HG02798 (cell line): Measurements from ENCODE around the gene IP6K1.
"Not testable (repeated sequence)": the region's sequence is repeated elsewhere in the genome, so short reads cannot be mapped to it uniquely, and the experiment has no call there.

Source experiments
- ATAC-seq: cut with Tn5 transposase; IDR thresholded peaks from one replicate; pipeline ENCODE4 v1.9.1; 2021; ENCODE audit warnings: mild to moderate bottlenecking; ENCODE audit not compliant: unreplicated experiment, poor library complexity

Gene IP6K1

GRCh38 chr3:49772703-49773102 lies 13.6 kb downstream of the IP6K1 start:
- no peak for ATAC-seq

- ATAC-seq: no peak
Observed at GRCh38 chr3:49771340-49771938, 14.9 kb downstream of the IP6K1 start.

GRCh38 chr3:49769926-49770325 lies 16.4 kb downstream of the IP6K1 start:
- no peak for ATAC-seq

- no peak for ATAC-seq
Observed at GRCh38 chr3:49769286-49769915, 16.9 kb downstream of the IP6K1 start.

GRCh38 chr3:49763981-49764380 lies 22.4 kb downstream of the IP6K1 start:
- no peak for ATAC-seq

GRCh38 chr3:49761661-49762060 lies 24.7 kb downstream of the IP6K1 start:
- no peak for ATAC-seq

- ATAC-seq: no peak
Observed at GRCh38 chr3:49759226-49759625, 27.1 kb downstream of the IP6K1 start.

- no peak for ATAC-seq
Observed at GRCh38 chr3:49757197-49757596, 29.1 kb downstream of the IP6K1 start.

- ATAC-seq: no peak
Observed at GRCh38 chr3:49756036-49756435, 30.3 kb downstream of the IP6K1 start.

GRCh38 chr3:49754536-49754935 lies 31.8 kb downstream of the IP6K1 start:
- no peak for ATAC-seq

- ATAC-seq: no peak
Observed at GRCh38 chr3:49751501-49751900, 34.8 kb downstream of the IP6K1 start.

- no peak for ATAC-seq
Observed at GRCh38 chr3:49750056-49750455, 36.3 kb downstream of the IP6K1 start.

GRCh38 chr3:49748874-49749273 lies 37.5 kb downstream of the IP6K1 start:
- not testable (repeated sequence) for ATAC-seq

GRCh38 chr3:49747792-49748480 lies 38.4 kb downstream of the IP6K1 start:
- no peak for ATAC-seq

GRCh38 chr3:49745986-49746385 lies 40.4 kb downstream of the IP6K1 start:
- ATAC-seq: no peak

- no peak for ATAC-seq
Observed at GRCh38 chr3:49740427-49740826, 45.9 kb downstream of the IP6K1 start.

- no peak for ATAC-seq
Observed at GRCh38 chr3:49738067-49738713, 48.2 kb downstream of the IP6K1 start.

- ATAC-seq: no peak
Observed at GRCh38 chr3:49734752-49735151, 51.6 kb downstream of the IP6K1 start.

GRCh38 chr3:49733551-49733950 lies 52.8 kb downstream of the IP6K1 start:
- ATAC-seq: no peak

- ATAC-seq: no peak
Observed at GRCh38 chr3:49732597-49732996, 53.7 kb downstream of the IP6K1 start.

GRCh38 chr3:49729966-49730609 lies 56.3 kb downstream of the IP6K1 start:
- no peak for ATAC-seq
